DND-41 (cell line): ENCODE data around the gene EML6.

Experiments used
- ATAC-seq: fragments of 200-7000 bp; cut with Tn5 transposase; 3 replicates; pipeline ENCODE4 v1.9.1; 2021; ENCODE audit warnings: low read depth; ENCODE audit not compliant: insufficient read depth
- DNase-seq: peaks from one replicate; pipeline ENCODE4 v3.0.0-alpha.2; 2020
- H2AFZ ChIP-seq: 2 replicates; pipeline ENCODE4 v1.6.0; 2012; ENCODE audit warnings: low read depth, low read length
- H3K27ac ChIP-seq: 2 replicates; pipeline ENCODE4 v1.5.1; 2012; ENCODE audit warnings: low read length, inconsistent platforms
- H3K27me3 ChIP-seq: fragments of 200-600 bp; sonication (generic); 2 replicates; pipeline ENCODE4 v1.6.0; 2012; ENCODE audit warnings: low read length, mild to moderate bottlenecking, inconsistent platforms; ENCODE audit not compliant: insufficient read depth, poor library complexity
- H3K36me3 ChIP-seq: 2 replicates; pipeline ENCODE4 v1.5.1; 2012; ENCODE audit warnings: low read length, inconsistent platforms; ENCODE audit not compliant: insufficient read depth
- H3K4me1 ChIP-seq: 2 replicates; pipeline ENCODE4 v1.5.1; 2012; ENCODE audit warnings: mild to moderate bottlenecking, low read length; ENCODE audit not compliant: insufficient read depth
- H3K4me2 ChIP-seq: 2 replicates; pipeline ENCODE4 v1.6.0; 2012; ENCODE audit warnings: mild to moderate bottlenecking, moderate library complexity, low read length, inconsistent platforms; ENCODE audit not compliant: insufficient read depth
- H3K4me3 ChIP-seq, 2 experiments: fragments of 200-600 bp in 1 of 2; shearing (Covaris generic) in 1 of 2; 2 replicates each; pipeline ENCODE4 v1.5.1; 2012 to 2016; ENCODE audit warnings: inconsistent platforms in 2 of 2, low read length in 2 of 2, mild to moderate bottlenecking in 2 of 2, low read depth in 1 of 2, moderate library complexity in 1 of 2
- H3K79me2 ChIP-seq: 2 replicates; pipeline ENCODE4 v1.6.0; 2012; ENCODE audit warnings: low read length, inconsistent platforms; ENCODE audit not compliant: insufficient read depth
- H3K9ac ChIP-seq: 2 replicates; pipeline ENCODE4 v1.6.0; 2012; ENCODE audit warnings: low read depth, mild to moderate bottlenecking, inconsistent platforms, low read length, moderate library complexity
- H3K9me3 ChIP-seq: 2 replicates; pipeline ENCODE4 v1.5.1; 2012; ENCODE audit warnings: low read length, moderate library complexity, mild to moderate bottlenecking, inconsistent platforms; ENCODE audit not compliant: insufficient read depth, severe bottlenecking
- H4K20me1 ChIP-seq: 2 replicates; pipeline ENCODE4 v1.6.0; 2012; ENCODE audit warnings: low read length; ENCODE audit not compliant: insufficient read depth
- CTCF ChIP-seq: IDR thresholded peaks from 2 replicates; pipeline ENCODE4 v1.5.1; 2012; ENCODE audit warnings: borderline replicate concordance, low read length, moderate library complexity, mild to moderate bottlenecking; ENCODE audit not compliant: poor library complexity, severe bottlenecking; ENCODE audit errors: extremely low read depth
- EZH2 ChIP-seq: IDR thresholded peaks from 3 replicates; pipeline ENCODE4 v1.6.1; 2012; ENCODE audit warnings: borderline replicate concordance, low read depth, mild to moderate bottlenecking, moderate library complexity, low read length, inconsistent platforms; ENCODE audit not compliant: severe bottlenecking

The EML6 gene

GRCh38 chr2:54894467-54894866 lies 171.0 kb downstream of the EML6 start:
- Histone ChIP-seq H2AFZ (no peak overlapping the region), H3K4me2 (no peak overlapping the region), H3K27me3 (no peaks in the 10 kb centered on the region), H3K9me3 (peaks cover 5% of the 10 kb centered on the region), H3K79me2 (no peaks in the 10 kb centered on the region), H3K4me1 (peaks cover 11% of the 10 kb centered on the region), H3K9ac (no peak overlapping the region), H3K36me3 (no peaks in the 10 kb centered on the region), H3K27ac (no peak overlapping the region), H4K20me1 (no peaks in the 10 kb centered on the region), H3K4me3 (no peak overlapping the region)
- no peak for ATAC-seq
- TF ChIP-seq EZH2 (no peak), CTCF (no peak)
- DNase-seq: no peak

DNA sequence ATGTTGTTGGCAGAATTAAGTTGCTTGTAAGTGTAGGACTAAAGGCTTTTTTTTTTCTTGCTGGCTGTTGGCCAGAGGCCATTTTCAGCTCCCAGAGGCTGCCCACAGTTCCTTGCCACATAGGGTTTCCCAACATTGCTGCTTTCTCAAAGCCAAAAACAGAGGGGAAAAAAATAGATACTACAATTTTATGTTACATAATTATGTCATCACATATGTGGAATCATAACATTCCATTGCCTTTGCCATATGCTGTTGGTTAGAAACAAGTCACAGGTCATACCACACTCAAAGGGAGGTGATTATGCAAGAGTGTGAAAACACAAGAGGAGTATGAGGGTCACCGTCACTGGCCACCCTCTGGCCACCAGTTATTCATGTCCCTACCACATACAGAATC lies 172.3 kb downstream of the EML6 start:
- ATAC-seq: no peak
- no peak for DNase-seq
- H3K4me2 ChIP-seq: no peak overlapping the region
- H4K20me1 ChIP-seq: no peaks in the 10 kb centered on the region
- H3K9me3 ChIP-seq: peaks cover 5% of the 10 kb centered on the region
- no peak overlapping the region for H3K9ac ChIP-seq
- H3K27me3 ChIP-seq: no peaks in the 10 kb centered on the region
- H3K79me2 ChIP-seq: no peaks in the 10 kb centered on the region
- H2AFZ ChIP-seq: no peak overlapping the region
- no peak overlapping the region for H3K4me3 ChIP-seq
- H3K36me3 ChIP-seq: no peaks in the 10 kb centered on the region
- no peak for TF ChIP-seq EZH2
- H3K4me1 ChIP-seq: peaks cover 11% of the 10 kb centered on the region
- H3K27ac ChIP-seq: no peak overlapping the region

DNA sequence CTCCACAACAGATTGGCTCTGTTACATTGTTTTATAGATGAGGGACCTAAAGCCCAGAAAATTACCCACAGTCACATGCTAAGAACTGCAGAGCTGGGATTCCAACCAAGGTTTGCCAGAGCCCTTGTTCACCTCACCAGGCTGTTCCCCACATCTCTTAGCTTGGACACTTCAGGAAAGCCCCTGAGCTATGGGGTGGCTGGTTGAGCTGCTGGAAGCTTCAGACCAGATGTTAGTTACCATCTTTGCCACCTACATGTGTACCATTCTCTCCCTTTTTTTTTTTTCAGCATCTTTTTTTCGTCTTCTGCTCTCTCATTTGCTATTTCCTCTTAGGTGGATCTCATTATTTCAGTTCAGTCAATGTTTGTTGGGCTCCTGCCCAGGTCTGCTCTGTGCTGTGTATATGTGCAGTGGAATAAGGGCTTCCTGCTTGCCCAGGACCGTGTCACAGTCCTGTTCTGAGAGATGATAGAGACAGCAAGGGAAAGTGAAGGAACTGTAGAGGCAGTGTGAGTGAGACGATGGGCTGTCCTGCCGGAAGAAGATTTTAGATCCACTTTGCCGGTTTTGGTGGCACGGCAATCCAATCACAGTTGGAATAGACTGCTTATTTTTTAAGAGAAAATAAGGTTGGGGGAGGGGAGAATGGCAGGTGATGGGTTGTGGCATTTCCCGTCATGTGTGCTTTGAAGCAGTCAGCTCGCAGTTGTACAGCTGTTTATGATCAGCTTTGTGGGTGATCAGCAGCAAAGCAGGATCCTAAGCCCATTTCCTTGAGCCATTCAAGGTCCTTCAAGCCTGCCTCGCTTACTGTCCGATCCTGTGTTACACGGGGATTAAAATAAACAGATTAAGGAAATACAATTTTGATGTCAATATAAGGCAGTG lies 174.2 kb downstream of the EML6 start:
- no peaks in the 10 kb centered on the region for H3K79me2 ChIP-seq
- peak; percentile 55 for DNase-seq
- peaks cover 5% of the 10 kb centered on the region for H3K9me3 ChIP-seq
- peaks cover 11% of the 10 kb centered on the region for H3K4me1 ChIP-seq
- H3K4me3 ChIP-seq: no peak overlapping the region
- H3K27ac ChIP-seq: no peak overlapping the region
- no peaks in the 10 kb centered on the region for H3K36me3 ChIP-seq
- TF ChIP-seq CTCF (no peak), EZH2 (no peak)
- peak; percentile 79 for ATAC-seq
- H3K27me3 ChIP-seq: no peaks in the 10 kb centered on the region
- H2AFZ ChIP-seq: no peak overlapping the region
- peak overlapping the region; percentile 12; the same call in 1 of the 2 replicates for H3K4me2 ChIP-seq
- H3K9ac ChIP-seq: no peak overlapping the region
- H4K20me1 ChIP-seq: no peaks in the 10 kb centered on the region

- Histone ChIP-seq H4K20me1 (no peaks in the 10 kb centered on the region), H3K4me1 (peaks cover 11% of the 10 kb centered on the region), H3K79me2 (no peaks in the 10 kb centered on the region), H3K4me2 (no peak overlapping the region), H3K27ac (no peak overlapping the region), H3K27me3 (no peaks in the 10 kb centered on the region), H3K4me3 (no peak overlapping the region), H3K36me3 (no peaks in the 10 kb centered on the region), H2AFZ (no peak overlapping the region), H3K9ac (no peak overlapping the region), H3K9me3 (peaks cover 5% of the 10 kb centered on the region)
- ATAC-seq: no peak
- DNase-seq: no peak
- TF ChIP-seq EZH2 (no peak), CTCF (no peak)
These were observed 175.2 kb downstream of the EML6 start for GRCh38 chr2:54898456-54899226.
